GM12892 (cell line): ENCODE measurements around the gene DDX31.

Experiments
- POLR2A ChIP-seq: IDR thresholded peaks from 2 replicates; pipeline ENCODE4 v1.6.1; 2011; ENCODE audit warnings: low read depth, low read length, control low read depth
- POLR2AphosphoS5 ChIP-seq: IDR thresholded peaks from 2 replicates; pipeline ENCODE4 v1.6.1; 2011; ENCODE audit warnings: low read depth, low read length, control low read depth
- TAF1 ChIP-seq: IDR thresholded peaks from 2 replicates; pipeline ENCODE4 v1.6.1; 2011; ENCODE audit warnings: low read depth, mild to moderate bottlenecking, control low read depth, low read length, borderline replicate concordance

DNA sequence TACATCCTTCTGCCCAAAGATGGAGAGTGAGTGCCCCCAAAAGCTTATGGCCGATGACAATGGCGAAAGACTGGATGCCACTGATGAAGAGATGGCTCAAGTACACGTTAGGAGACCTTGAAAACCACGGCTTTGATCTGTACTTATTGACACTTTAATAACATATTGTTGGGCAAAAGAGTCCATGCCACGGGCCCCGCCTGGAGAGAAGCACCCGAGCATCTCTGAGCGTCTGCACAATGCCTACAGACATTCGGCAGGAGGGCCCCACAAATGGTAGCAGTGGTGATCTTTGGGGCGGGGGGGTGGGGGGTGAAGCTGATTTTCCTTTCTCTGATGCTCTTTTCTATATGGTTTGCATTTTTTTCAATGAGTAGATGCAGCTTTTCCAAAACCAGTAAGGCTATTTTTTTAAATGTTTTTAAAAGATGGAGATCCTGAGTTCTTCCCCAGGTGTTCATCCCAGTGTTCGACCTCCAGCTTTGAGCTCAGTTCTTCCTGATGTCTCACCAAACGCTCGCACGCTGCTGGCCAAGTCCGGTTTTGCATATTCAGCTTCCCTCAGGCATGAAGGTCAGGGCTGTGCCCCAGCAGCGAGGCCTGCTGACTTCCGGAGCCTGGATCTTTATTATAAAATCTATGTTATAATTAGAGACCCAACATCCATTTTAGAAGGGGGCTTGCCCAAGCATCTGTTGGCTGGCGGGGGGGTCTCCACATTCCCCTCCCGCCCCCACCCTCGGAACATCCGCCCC is 121.6 kb downstream of the DDX31 start:
- TF ChIP-seq TAF1 (no peak), POLR2A (no peak), POLR2AphosphoS5 (no peak)
